ENCODE results near the gene INO80E. TPM values are rescaled to one million over a fixed set of nuclear protein-coding genes. Genes with fewer than 3 reads are reported as not detected.

Gene INO80E
- total and polyA plus RNA-seq, 2 donors (not counting 3 experiments of a cell fraction or from before 2014, with no cell fraction given), result 42.7 to 76.4 TPM

DNA sequence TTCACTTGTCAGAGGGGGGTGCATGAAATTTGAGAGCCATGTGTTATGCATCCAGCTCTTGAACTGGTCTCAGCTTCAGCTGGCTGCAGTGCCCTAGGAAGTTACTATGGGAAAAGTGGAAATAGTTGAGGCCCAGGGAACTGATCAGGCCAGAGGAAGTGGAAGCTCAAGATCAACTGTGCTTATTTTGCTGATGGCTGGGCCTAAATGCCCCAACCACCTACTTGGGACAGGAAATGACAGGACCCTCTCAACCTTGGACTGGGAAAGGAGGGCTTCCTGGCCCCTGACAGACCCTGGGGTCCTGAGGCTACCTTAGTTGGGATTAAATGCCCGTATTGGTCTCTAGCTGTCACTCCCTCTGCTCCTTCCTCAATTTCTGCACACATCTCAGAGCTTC, 23.5 kb upstream of the INO80E start:
- intact Hi-C loops (cut with micrococcal nuclease), result loop anchor here (5.0 kb wide), 2 partner anchors 150 to 165 kb away; partner anchors contain the start of genes MAZ and MVP
- Histone ChIP-seq H3K9me1 (replicated peaks; ENCODE audit: control insufficient read depth, extremely low read depth, insufficient read depth, low read length) (no peaks in the 10 kb centered on the region), H3K4me3 (replicated peaks in 1 of 3; ENCODE audit: insufficient read depth in 1 of 3, low read depth in 1 of 3, low read length in 3 of 3) (no peak overlapping the region), H3K27me3 (ENCODE audit: control insufficient read depth in 2 of 2, insufficient read depth in 2 of 2, low read length in 2 of 2) (no peaks in the 10 kb centered on the region), H3K9ac (replicated peaks; ENCODE audit: extremely low read depth, insufficient read depth, low read length) (no peak overlapping the region), H3K36me3 (ENCODE audit: control insufficient read depth in 2 of 2, extremely low read depth in 1 of 2, insufficient read depth in 2 of 2, low read length in 2 of 2) (peaks cover 5 to 10% of the 10 kb centered on the region in 2 experiments), H4K20me1 (replicated peaks; ENCODE audit: control insufficient read depth, extremely low read depth, insufficient read depth, low read length) (no peaks in the 10 kb centered on the region), H3K79me2 (ENCODE audit: control insufficient read depth, insufficient read depth, low read length) (peaks cover 38% of the 10 kb centered on the region), H3K4me1 (ENCODE audit: control insufficient read depth, extremely low read depth, insufficient read depth, low read length) (peaks cover 27% of the 10 kb centered on the region), H3K9me3 (replicated peaks; ENCODE audit: control insufficient read depth, insufficient read depth, low read length) (no peaks in the 10 kb centered on the region), H3K27ac (ENCODE audit: insufficient read depth, low read depth, low read length) (no peak overlapping the region), H2AFZ (ENCODE audit: low read depth, low read length) (no peak overlapping the region), H3K4me2 (ENCODE audit: insufficient read depth, low read length) (no peak overlapping the region)
- no TSS peak for BruUV-seq (replicated peaks)
- ChIA-PET CTCF (interaction anchor here (1.2 to 2.3 kb wide), 4 partner anchors 10 to 165 kb away, joined by 4 to 17 read pairs (median 12); partner anchors contain the start of gene TMEM219), POLR2A (no interaction called here)
- FAIRE-seq (no peak), DNase-seq (ENCODE audit: low read depth, low spot score) (no peak)
- no peak for TF ChIP-seq GATA2 (IDR thresholded peaks at IDR 0.05; ENCODE audit: insufficient read depth, insufficient read length, low read depth, low read length)
- TF ChIP-seq POLR2A (IDR thresholded peaks at IDR 0.05; ENCODE audit: low read depth, low read length), result no peak
- TF ChIP-seq JUN (IDR thresholded peaks at IDR 0.05; ENCODE audit: borderline replicate concordance, insufficient read depth, insufficient read length, low read depth), result no peak
- TF ChIP-seq FOS (IDR thresholded peaks at IDR 0.05; ENCODE audit: borderline replicate concordance, insufficient read depth, low read length), result no peak
- no peak for TF ChIP-seq POLR2AphosphoS5 (IDR thresholded peaks at IDR 0.05; ENCODE audit: insufficient read depth, low read depth, low read length)
- TF ChIP-seq MYC (IDR thresholded peaks at IDR 0.05; ENCODE audit: low read depth, low read length), result no peak
- TF ChIP-seq, protein P1, sequence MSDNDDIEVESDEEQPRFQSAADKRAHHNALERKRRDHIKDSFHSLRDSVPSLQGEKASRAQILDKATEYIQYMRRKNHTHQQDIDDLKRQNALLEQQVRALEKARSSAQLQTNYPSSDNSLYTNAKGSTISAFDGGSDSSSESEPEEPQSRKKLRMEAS (IDR thresholded peaks at IDR 0.05; ENCODE audit: insufficient read depth, insufficient read length), result no peak
- TF ChIP-seq, protein P2, sequence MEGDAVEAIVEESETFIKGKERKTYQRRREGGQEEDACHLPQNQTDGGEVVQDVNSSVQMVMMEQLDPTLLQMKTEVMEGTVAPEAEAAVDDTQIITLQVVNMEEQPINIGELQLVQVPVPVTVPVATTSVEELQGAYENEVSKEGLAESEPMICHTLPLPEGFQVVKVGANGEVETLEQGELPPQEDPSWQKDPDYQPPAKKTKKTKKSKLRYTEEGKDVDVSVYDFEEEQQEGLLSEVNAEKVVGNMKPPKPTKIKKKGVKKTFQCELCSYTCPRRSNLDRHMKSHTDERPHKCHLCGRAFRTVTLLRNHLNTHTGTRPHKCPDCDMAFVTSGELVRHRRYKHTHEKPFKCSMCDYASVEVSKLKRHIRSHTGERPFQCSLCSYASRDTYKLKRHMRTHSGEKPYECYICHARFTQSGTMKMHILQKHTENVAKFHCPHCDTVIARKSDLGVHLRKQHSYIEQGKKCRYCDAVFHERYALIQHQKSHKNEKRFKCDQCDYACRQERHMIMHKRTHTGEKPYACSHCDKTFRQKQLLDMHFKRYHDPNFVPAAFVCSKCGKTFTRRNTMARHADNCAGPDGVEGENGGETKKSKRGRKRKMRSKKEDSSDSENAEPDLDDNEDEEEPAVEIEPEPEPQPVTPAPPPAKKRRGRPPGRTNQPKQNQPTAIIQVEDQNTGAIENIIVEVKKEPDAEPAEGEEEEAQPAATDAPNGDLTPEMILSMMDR (IDR thresholded peaks at IDR 0.05; ENCODE audit: extremely low read depth in 1 of 2, insufficient read depth in 1 of 2, low read depth in 1 of 2, low read length in 2 of 2), result no peak
- TF ChIP-seq EZH2 (IDR thresholded peaks at IDR 0.05; ENCODE audit: borderline replicate concordance, low read depth, low read length, severe bottlenecking), result no peak
- dilution Hi-C loops (cut with MboI; ENCODE audit: extremely low pct_ligation_motif_present, low sequenced_read_pairs), result no loop called here

Data from endothelial cell of umbilical vein (primary cell).